NCI-H524 (cell line): ENCODE data around the gene KLF13.
A peak's percentile ranks its signal among the peaks of the same experiment; 100 is the strongest.

Experiments
- DNase-seq, 2 experiments: peaks; one replicate each; lab custom pipeline; 2025; lab: John Stamatoyannopoulos, UW

KLF13 gene

DNA sequence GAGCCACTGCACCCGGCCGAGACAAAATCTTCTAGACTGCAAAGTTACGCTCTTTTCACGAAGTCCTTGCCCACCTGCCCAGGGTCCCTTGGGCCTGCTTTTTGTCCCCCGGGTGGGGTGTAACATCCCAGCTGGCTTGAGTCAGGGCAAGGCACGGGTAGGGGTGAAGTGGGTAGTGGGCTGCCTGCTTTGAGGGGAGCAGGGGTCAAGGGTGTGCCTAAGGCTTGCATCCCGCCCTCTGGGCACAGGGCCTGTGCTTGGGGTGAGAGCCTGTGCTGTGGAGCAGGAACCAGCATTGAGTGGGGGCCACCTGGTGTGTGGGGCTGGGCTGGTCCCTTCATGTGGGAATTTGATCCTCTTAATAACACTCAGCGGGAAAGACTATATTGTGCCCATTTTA lies 74.6 kb downstream of the KLF13 start:
- no peak for DNase-seq

DNA sequence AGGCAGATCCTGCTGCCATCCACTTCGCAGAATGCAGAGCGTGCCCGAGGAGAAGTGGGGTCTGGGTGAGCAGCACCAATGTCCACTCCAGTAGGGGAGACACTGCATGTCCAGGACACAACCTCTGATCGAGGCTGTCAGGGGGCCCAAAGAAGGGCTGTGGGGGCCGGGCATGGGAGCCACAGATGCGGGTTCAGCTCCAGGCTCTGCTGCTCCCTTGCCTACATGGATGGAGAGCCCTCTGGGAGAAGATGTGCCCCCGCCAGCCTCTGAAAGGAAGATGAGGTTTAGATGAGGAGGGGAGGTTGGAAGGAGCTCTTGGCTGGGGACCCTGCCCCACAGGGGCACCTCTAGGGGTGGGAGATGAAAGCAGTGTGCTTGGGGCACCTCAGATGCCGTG lies 75.4 kb downstream of the KLF13 start:
- no peak for DNase-seq

DNA sequence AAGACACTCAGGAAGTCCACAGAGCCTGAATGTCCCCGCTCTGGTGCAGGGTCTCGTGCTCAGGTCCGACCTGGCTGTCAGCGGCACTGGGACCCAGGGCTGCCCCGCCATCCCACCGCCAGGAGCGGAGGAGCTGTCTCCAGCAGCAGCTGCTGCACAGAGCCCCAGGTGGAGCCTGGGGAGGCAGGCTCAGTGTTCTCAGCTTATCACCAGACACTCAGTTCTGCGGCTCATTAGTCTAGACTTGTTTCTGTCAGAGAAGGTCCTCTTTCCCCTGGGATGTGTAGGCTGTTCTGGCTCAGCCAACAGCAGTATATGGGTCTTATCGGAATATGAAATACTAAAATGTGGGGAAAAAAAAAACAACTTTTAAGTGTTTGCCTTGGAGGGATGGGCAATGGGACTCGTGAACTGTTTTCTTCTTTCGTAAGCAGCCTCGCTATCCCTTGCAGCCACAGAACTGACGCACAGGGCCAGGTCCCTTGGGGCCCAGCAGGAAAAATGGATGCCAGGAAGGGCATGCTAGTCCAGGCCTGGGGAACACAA lies 75.9 kb downstream of the KLF13 start:
- peak in 1 of 2 experiments; percentile 61 for DNase-seq

DNA sequence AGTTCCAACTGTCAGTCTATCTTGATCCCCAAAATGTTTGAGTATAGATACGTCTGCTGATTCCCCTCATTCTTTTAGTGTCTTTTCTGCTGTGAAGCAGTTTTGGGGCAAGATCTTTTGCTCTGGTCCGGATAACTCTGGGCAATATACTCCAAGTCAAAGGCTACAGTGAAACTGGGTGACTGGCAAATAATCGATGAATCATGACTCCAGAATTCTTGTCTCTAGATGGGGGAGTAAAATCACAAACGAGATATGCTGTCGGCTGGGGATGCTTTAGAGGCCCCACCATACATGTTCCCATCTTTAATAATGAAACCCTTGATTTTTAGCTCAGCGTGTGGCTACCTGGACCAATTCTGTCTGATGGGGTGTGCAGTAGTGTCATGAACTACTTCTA lies 76.5 kb downstream of the KLF13 start:
- DNase-seq = no peak

DNA sequence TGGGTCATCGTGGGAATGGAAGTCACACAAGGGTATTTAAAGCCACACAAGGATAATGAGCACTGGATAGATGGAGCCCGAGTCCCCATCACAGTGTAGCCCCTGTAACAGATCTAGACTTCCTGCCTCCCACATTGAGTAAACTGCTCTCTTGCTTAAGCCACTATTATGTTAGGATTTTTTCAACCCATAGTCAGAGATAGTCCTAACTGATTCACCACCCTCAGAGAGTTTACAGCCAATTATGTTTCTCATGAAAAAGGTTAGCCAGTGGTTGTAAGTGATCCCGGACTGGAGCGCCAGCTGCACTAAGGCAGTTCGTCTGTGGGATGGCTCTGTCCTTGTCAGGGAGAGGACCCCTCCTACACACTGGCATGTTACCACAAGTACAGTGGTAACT lies 77.0 kb downstream of the KLF13 start:
- DNase-seq = no peak

DNA sequence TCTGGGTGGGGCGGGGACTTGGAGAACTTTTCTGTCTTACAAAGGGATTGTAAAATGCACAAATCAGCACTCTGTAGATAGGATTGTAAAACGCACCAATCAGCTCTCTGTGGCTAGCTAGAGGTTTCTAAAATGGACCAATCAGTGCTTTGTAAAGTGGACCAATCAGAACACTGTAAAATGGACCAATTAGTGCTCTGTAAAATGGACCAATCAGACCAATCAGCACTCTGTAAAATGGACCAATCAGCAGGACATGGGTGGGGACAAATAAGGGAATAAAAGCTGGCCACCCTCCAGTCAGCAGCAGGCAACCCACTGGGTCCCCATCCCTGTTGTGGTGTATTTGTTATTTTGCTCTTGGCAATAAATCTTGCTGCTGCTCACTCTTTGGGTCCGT lies 77.7 kb downstream of the KLF13 start:
- no peak for DNase-seq

DNA sequence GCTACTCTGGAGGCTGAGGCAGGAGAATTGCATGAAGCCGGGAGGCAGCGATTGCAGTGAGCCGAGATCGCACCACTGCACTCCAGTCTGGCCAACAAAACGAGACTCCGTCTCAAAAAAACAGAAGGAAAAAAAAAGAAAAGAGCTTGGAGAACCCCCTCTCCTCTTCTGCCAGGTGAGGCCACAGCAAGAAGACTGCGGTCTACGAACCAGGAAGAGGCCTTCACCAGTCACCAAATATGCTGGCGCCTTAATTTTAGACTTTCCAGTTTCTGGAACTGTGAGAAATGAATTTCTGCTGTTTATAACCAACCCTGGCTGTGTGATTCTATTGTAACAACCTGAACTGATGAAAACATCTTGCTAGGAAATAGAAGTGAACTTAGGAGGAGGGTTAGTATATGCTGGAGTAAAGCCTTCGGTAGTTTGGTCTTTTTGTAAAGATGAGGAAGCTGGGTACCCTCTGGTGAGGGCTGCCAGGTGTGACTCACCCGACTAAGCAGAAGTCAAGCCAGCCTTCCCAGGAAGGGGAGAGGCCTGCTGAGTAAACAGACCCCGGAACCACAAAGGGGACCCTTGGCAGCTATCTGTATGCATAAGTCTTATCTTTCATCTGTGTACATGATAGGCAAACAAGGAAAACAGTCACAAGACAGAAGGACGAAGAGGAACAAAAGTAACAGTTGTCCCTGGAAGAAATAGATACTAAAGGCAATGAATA lies 78.7 kb downstream of the KLF13 start:
- no peak for DNase-seq

DNA sequence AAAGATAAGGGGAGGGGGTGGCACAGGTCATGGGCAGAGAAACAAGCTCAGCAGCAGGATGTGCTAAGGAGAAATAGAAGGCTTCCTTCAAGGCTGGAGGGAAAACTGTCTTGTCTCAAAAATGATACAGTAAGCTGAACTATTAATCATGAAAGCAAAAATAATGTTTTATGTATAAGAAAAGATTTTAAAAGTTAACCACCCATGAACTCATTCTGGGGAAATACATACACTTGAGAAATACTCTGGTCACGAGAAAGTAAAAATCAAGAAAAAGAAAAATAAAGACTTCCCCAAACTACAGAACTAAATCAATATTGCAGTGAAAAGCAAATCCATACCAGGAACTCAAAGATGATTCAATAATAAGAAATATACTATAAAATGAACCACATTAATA lies 80.7 kb downstream of the KLF13 start:
- no peak for DNase-seq

DNA sequence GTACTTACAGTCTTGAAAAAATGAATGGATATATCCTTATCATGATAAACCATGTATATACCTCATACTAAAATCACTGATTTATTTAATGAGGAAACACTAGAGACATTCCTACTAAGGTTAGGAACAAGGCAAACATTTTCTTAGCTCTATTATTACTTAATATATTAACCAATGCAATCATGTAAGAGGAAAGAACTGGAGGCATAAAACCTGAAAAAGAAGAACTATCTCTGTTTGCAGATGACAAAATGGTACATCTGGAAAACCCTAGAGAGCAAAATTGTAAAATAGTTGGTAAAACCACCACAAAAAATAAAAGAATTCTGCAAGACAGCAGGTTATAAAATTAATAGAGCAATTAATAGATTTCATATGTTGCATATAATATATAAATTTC lies 81.2 kb downstream of the KLF13 start:
- DNase-seq = no peak

DNA sequence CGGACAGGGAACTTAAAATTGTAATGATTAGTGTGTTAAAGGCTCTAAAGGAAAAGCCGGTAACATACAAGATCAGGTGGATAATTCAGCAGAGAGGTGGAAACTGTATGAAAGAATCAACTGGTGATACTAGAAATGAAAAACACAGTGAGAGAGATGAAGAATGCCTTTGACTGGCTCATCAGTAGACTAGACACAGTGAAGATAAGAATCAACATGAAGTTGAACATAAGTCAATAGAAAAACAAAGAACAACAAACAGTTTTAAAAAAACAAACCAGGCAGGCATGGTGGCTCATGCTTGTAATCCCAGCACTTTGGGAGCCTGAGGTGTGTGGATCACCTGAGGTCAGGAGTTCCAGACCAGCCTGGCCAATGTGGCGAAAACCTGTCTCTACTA lies 82.1 kb downstream of the KLF13 start:
- DNase-seq = no peak

DNA sequence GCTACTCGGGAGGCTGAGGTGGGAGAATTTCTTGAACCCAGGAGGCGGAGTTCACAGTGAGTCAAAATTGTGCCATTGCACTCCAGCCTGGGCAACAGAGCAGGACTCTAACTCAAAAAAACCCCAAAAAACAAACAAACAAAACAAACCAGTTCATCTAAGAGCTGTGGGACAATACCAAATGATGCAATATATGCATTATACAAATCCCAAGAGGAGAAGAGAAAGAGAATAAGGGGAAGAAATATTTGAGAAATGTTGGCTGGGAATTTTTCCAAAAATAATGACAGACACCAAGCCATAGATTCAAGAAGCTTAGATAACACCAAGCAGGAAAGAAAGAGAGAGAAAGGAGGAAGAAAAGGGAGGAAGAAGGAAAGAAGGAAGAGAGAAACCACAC lies 82.5 kb downstream of the KLF13 start:
- DNase-seq = no peak

DNA sequence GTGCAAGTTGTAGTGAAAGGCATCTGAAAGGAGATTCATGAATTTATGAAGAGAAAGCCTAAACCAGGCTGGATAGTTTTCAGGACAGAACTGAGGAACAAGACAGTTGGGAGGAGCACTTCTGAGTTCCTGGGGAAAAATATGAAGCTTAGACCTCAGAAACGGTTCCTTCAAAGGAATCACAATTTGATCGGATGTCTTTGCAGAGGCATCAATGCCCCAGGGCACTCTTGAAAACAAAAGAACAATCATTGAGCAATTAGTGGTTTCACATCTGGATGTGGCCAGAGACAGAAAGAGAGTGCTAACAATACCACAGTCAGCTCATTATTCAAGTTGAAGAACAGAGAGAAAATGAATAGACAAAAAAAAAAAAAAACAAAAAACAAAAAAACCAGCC lies 86.2 kb downstream of the KLF13 start:
- no peak for DNase-seq

DNA sequence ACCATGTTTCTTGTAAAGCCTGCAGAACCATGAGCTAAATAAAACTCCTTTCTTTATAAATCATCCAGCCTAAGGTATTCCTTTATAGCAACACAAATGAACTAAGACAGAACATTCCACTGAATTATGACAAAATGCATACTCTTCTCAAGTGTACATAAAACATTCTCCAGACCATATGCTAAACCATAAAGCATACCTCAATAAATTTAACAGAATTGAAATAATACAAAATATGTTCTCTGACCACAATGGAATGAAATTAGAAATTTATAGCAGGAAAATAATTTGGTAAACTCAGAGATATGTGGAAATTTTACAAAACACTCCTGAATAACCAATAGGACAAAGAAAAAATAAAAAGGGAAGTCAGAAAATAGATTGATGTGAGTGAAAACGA lies 88.6 kb downstream of the KLF13 start:
- no peak for DNase-seq

DNA sequence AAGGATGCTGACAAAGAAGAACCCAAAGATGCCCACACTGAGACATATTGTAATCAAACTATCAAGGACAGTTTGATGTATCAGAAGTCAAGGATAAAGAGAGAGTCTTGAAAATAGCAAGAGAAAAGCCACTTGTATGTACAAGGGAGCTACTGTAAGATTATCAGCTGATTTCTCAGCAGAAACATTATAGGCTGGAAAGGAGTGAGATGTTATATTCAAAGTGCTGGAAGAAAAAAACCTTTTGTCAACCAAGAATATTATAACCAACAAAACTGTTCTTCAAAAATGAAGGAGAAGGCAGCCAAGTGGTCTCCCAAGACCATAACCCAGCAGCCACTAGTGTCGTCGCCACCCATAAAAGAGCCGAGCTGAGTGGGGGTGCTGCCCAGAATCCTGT lies 93.2 kb downstream of the KLF13 start:
- DNase-seq = no peak

DNA sequence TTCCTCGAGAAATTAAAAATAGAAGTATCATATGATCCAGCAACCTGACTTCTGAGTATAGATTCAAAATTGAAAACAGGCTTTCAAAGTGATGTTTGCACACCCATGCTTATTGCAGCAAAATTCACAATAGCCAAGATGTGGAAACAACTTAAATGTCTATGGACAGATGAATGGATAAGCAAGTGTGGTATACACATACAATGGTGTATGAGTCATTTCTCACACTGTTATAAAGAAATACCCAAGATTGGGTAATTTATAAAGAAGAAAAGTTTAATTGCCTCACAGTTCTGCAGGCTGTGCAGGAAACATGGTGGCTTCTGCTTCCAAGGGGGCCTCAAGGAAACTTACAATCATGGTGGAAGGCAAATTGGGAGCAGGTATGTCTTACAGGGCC lies 100.8 kb downstream of the KLF13 start:
- DNase-seq = no peak
